ENCODE results near the gene SRRM1.
"Not testable (repeated sequence)": the region's sequence is repeated elsewhere in the genome, so short reads cannot be mapped to it uniquely, and the experiment has no call there.

SRRM1 gene

DNA sequence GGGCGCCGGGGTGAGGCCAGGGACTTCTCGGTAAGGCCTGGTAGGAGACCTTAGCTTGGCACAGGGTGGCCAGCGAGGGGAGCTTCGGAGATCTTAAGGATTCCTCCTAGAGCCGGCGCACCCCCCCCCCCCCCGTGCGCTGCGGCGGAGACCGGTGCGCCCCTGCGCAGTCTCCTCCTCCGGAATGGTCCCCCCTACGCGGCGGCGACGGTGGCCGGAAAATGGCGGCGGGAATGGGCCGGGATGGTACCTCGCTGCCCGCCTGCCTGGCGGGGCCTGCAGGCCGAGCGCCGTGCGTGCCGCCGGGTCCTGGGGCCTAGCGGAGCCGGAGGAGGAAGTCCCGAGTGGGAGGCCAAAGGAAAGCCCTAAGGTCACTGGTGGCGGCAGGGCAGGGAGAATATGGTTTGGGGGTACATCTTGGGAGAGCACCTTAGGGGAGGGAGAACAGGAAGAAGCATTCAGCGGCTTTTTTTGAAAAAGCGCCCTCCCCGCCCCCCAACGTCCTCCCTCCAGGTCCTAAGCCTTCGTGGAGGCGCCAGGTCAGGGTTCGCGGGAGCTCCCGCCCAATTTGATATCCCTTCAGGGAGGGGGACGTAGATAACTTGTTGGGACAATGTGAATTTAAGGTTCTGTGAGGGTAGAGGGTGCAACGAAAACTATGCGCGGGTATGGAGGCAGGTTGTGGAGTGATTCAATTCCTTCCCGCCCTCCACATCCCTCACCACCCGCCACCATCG is 429 bp downstream of the SRRM1 start:
- DNase-seq = no peak

DNA sequence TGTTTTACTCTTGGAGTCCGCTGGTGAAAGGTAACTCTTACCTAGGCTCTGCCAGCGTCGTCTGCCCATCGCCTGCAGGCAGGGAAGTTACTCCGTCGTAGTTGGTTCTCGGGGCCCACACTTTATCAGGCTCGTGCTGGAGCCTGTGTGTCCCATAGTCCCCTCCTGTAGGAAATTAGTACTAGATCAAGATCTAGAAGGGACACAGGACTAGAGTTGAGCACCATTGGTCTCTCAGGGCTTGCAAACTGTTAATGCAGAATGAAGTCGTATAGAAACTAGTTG is 940 bp downstream of the SRRM1 start:
- DNase-seq = no peak

- DNase-seq = no peak
Measured at GRCh38 chr1:24648919-24649318, 5.8 kb downstream of the SRRM1 start.

- DNase-seq = no peak
Measured at GRCh38 chr1:24652382-24652781, 9.3 kb downstream of the SRRM1 start.

DNA sequence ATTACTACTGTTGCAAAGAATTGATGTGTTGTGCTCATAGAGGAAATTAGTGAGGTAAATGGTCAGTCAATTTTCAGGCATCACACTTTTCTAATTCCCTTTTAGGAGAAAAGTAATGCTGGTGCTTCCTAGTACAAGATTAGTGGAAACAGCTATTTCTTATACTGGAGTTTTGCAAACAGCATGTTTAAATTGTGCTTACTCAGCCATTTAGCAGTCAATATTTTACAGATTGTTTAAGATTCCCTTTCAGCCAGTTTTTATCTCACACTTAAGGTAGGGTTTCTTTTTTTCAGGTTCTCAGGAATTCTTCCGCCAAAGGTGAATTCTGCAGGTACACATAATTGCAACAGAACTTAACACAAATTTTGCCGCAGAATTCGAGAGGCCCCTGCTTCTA is 10.9 kb downstream of the SRRM1 start:
- no peak for DNase-seq

DNA sequence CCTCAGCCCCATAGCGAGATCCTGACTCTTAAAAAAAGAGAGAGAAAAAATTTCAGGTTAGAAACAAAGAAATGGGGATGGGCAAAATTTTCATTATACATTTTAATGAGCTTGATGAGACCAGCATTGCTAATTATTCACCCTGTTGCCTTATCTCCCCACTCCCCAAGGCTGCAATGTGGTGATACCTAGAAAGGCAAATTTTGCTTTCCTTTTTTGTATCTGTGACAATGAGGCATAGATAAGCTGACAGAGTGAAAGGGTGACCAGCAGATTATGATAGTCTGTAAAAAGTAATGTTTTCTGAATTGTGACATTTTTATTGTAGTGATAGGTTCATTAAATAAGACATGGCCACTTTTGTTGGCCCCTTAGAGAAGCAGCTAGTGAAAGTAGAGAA is 12.9 kb downstream of the SRRM1 start:
- no peak for DNase-seq

GRCh38 chr1:24657781-24658180 is 14.7 kb downstream of the SRRM1 start:
- DNase-seq = no peak

GRCh38 chr1:24659166-24659904 is 16.2 kb downstream of the SRRM1 start:
- no peak for DNase-seq

DNA sequence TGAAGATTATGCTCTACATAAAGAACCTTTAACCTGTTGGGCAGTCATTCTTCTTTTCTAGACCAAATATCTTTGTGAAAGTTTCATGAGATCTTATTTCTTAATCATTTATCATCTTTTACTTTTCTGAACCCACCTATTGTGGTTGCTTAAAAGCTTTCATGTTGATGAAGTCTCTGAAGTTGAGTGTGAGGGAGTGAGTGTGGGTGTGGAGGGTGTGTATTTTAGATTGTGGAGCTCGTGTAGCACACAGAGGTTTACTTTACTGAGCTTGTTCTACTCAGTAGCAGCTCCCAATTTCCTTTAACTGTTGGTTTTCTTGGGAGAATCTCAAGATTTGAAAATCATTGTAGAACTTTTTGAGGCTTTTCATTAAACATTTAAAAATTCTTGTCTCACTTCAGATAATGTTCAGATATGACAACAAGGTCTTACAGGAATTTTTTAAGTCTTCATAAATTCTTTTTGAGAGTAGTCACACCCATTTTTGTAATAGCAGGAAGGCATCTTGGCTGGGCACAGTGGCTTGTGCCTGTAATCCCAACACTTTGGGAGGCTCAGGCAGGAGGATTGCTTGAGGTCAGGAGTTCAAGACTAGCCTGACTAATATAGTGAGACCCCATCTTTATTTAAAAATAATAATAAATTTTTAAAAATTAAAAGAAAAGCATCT is 17.0 kb downstream of the SRRM1 start:
- no peak for DNase-seq

DNA sequence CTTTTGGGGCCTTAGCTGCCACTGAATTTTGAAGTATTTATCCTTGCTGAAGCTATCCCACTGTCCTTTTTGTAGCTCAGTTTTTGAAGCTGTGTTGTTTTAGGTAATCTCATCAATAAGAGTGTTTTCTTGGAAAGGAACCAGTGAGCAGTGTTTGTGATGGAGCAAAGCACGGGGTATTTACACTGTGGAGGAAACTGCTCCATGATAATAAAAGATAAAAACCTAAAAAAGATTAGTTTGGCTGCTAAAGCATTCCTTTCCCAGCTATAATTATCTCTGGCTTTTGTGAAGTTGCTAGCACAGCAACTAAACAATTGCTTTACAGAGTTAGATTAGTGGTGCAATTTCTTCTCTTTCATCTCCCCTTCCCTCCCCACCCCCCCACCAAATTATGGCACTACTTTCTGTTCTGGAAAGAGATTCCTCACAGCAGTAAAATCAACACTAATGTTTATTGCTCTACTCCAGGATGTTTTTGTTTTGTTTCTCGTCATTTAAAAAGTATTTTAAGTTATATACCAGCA is 21.5 kb downstream of the SRRM1 start:
- DNase-seq = no peak

GRCh38 chr1:24666794-24667193 is 23.7 kb downstream of the SRRM1 start:
- no peak for DNase-seq

GRCh38 chr1:24671372-24671771 is 28.3 kb downstream of the SRRM1 start:
- DNase-seq = not testable (repeated sequence)

DNA sequence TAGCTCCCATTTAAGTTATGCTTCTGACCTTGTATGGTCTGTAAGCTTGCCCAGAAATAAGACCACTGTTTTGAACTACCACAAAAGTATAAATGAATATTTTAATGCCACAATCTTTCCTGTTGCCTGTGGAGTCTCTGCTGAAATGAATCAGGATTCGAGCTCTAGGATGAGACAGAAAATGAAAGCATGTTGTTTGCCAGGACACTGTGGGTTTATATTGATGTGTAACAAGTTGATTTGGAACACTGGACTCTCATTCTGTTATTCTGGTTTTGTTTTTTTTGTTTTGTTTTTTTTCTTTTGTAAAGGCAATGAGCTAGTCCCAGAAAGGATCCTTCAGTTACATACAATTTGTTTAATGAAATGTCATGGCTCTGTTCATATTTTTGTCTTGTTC is 29.6 kb downstream of the SRRM1 start:
- not testable (repeated sequence) for DNase-seq

DNA sequence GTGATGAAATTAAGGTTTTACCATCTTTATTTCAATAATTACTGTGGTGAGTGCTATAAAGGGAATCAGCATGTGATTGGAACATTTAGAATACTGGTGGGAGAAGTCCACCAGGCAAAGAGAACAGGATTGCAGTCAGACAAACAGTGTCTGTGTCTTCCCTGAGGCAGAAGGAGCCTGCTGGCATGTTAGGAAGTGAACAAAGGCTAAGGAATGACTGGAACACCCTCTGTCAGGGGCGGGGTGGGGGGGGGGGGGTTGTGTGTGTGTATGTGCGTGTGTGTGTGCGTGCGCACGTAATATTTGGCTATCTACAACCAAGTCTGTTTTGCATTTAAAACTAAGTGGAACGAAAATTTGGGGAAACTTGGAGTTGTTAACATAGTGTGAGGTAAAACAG is 30.2 kb downstream of the SRRM1 start:
- no peak for DNase-seq

GRCh38 chr1:24678421-24678820 is 35.3 kb downstream of the SRRM1 start:
- DNase-seq = not testable (repeated sequence)

DNA sequence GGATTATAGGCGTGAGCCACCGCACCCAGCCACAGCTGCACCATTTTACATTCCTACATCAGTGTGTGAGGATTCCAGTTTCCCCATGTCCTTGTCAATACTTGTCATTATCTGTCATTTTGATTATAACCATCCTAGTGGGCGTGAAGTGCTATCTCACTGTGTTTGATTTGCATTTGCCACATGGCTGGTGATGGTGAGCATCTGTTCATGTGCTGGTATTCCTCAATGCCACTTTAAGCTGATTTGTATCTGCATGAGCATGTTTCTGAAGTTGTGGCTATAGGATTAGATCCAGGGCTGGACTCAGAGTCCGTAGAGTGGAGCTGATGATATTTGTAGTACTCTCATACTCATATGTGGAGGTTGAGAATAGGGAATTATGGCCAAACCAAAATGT is 36.6 kb downstream of the SRRM1 start:
- DNase-seq = no peak

DNA sequence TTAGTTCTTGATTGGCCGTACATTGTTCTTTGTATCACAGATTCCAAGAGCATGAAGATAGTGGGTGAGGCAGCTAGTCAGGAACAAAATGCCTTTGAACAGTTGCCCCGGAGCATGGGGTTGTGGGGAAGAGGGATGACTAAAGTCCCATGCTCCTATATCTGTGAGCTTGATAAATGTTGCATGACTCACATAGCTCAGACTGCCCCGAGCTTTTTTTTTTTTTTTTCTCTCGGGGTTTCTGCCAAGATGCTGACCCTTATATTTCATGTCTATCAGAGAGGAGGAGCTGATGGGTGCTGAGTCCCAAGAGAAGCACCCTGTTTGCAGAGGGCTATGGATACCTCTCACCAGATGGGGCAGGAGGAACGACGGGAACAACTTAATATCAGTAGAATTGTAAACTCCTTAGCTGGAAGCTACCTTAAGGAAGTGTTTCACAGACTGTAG is 40.6 kb downstream of the SRRM1 start:
- DNase-seq = no peak

DNA sequence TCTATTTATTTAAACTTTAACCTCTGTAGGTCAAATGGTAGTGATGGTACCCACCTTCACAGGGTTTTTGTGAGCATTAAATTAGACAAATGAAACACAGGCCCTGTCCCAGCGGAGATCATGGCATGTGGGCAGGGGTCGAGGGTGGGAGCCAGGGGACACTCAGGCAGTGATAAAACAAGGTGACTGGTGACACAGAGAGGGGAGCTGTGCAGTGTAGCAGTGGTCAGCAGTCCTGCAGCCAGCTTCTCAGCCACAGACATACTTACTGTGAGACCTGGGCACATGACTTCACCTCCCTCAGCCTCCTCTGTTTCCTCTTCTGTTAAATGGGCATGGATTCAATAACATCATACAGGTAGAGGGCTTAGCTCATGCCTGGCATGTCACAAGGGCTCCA is 44.9 kb downstream of the SRRM1 start:
- no peak for DNase-seq

DNA sequence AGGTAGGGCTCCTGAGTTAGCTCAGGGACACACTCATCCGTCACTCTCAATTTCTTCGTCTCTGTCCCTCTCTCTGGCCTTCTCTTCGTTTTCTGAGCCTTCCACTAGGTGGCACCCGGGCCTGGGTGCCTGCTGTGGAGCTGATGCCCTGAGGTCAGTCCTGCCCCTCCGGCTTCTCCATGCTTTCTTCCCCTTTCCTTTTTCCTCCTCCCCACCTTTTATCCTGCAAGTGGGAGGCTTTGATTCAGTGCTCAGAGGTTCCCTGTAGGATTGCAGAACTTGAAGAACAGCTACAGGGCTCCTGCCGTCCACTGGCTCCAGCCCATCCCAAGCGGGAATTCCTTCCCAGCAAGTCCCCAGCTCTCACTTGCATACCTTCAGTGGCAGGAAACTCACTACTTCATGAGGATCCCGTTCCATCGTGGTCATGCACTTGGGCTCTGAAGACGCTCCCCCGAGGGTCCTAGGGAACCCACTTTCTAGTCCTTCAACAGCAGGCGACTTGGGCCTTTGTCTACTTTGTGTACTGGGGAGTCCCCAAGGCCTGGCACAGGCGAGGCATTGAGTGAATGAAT is 45.6 kb downstream of the SRRM1 start:
- DNase-seq = no peak

DNA sequence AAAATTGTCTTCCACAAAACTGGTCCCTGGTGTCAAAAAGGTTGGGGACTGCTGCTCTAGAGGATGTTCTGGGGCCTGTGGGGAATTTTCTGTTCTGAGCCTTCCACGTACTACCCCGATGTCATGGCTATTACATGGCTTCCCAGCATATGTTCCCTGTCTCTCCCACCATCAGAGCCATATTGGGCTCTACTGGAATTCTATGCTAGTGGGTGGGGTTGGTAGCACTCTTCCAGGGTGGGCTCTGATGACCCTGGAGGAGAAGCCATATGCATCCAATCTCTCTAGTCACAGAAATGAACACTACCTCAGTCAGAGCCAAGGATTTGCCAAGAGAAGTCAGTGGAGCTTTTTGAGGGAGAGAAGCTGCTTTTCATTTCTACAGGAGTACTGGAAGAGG is 47.9 kb downstream of the SRRM1 start:
- DNase-seq = no peak

DNA sequence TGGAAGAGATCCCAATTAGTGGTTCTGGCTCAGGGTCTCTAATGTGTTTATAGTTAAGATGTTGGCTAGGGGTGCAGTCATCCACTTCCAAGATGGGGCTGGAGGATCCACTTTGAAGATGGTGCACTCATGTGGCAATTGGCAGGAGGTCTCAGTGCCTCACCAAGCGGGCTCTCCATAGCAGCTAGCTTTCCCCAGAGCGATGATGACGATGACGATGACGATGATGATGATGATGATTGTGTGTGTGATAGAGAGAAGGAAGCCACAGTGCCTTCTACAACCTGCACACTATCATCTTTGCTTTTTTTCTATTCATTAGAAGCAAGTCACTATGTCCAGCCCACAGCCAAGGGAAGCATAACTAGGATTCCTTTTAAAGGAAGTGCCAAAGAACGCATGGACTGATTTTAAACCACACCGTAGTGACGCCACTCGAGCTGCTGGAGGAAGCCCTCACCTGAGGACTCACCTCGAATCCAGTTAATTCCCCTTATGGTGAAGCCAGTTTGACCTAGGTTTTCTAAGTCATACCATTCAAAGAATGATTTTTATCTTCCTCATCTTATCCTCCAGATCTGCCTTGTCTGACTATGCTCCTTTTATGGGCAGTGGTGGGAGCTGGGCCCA is 49.4 kb downstream of the SRRM1 start:
- no peak for DNase-seq

DNA sequence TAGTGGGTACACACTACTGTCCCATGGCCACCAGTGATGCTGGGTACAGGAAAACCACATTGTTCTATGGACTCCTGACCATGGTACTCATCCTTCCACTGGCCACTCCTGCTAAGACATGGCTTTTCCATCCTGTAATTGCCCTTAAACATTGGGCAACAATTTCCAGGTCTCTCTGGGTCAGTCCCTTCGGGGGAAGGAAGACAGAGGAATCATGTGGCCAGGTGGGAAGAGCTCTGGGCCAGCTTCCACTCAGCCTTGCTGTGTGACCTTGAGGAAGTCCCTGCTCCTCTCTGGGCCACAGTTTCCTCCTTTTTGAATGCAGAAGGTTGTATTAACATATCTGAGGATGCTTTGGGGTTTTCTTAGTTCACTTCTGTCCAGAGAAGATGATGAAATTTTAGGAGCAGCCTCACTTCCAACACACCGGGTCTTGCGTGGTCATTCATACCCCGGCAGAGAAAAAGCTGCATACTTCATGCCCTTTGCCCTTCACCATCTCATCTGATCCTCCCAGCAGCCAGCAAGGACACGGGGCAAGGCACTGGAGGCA is 50.8 kb downstream of the SRRM1 start:
- no peak for DNase-seq

DNA sequence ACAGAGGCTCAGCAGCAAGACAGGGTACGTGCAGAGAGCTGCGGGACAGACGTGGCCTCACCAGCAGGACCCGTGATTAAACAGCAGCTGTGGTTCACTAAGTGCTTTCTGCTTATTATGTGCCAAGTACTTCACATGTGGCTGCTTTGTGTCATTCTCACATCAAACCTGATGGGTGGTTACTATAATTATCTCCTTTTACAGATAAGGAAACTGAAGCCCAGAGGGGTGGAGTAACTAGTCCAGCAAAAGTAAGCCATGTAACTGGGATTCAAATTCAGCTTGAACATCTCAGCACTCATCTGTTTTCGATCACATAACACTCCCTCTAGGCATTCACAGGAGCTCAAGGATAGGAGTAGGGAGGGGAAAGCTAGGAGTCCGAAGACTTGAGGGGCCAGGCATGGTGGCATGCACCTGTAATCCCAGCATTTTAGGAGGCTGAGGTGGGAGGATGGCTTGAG is 51.3 kb downstream of the SRRM1 start:
- no peak for DNase-seq
